Hepatocyte (in vitro differentiated cells): ENCODE measurements around the gene FAM3C.

Experiments used
- EZH2 ChIP-seq: fragments of 200-600 bp; sonication (generic); IDR thresholded peaks from 2 replicates; pipeline ENCODE4 v1.6.1; 2016; ENCODE audit warnings: antibody characterized with exemption, mild to moderate bottlenecking, borderline replicate concordance
- TF ChIP-seq, protein P1 (sequence below): fragments of 200-600 bp; sonication (generic); IDR thresholded peaks from 2 replicates; pipeline ENCODE4 v1.5.1; 2016; ENCODE audit warnings: antibody characterized with exemption, mild to moderate bottlenecking; ENCODE audit not compliant: poor library complexity

DNA sequence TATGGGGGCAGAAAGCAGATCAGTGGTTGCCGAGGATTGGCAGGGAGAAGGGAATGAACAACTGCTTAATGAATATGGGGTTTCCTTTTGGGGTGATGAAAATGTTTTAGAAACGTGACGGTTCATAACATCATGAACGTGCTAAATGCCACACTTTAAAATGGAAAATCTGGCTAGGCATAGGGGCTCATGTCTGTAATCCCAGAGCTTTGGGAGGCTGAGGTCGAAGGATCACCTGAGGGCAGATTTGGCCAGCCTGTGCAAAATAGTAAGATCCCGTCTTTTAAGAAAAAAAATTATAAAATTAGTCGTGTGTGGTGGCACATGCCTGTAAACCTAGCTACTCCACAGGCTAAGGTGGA, 3.1 kb downstream of the FAM3C start:
- TF ChIP-seq, protein P1, sequence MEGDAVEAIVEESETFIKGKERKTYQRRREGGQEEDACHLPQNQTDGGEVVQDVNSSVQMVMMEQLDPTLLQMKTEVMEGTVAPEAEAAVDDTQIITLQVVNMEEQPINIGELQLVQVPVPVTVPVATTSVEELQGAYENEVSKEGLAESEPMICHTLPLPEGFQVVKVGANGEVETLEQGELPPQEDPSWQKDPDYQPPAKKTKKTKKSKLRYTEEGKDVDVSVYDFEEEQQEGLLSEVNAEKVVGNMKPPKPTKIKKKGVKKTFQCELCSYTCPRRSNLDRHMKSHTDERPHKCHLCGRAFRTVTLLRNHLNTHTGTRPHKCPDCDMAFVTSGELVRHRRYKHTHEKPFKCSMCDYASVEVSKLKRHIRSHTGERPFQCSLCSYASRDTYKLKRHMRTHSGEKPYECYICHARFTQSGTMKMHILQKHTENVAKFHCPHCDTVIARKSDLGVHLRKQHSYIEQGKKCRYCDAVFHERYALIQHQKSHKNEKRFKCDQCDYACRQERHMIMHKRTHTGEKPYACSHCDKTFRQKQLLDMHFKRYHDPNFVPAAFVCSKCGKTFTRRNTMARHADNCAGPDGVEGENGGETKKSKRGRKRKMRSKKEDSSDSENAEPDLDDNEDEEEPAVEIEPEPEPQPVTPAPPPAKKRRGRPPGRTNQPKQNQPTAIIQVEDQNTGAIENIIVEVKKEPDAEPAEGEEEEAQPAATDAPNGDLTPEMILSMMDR = no peak
- TF ChIP-seq EZH2 = no peak
